Psoas muscle (tissue), 8 donors: ENCODE measurements around the gene ZBTB7C. TPM values are rescaled to one million over a fixed set of nuclear protein-coding genes. Genes with fewer than 3 reads are reported as not detected.

Experiments used
- ATAC-seq, 4 donors: fragments of 200-7000 bp; cut with Tn5 transposase; one replicate each; pipeline ENCODE4 v1.9.1; 2020; ENCODE audit warnings: moderate library complexity in 3 of 4, mild to moderate bottlenecking in 2 of 4
- DNase-seq, 2 donors: peaks; one replicate each; pipeline ENCODE4 v3.0.0-alpha.2; 2020
- H3K27ac ChIP-seq: fragments of 200-600 bp; one replicate; pipeline ENCODE4 v1.8.0; 2022
- H3K27me3 ChIP-seq, 3 donors: fragments of 200-600 bp in 1 of 3; one replicate each; pipeline versions ENCODE4 v1.6.1 to v1.8.0; 2013 to 2022; ENCODE audit warnings: low read length in 2 of 3, mild to moderate bottlenecking in 2 of 3, moderate library complexity in 1 of 3; ENCODE audit not compliant: insufficient read depth in 3 of 3
- H3K36me3 ChIP-seq, 2 donors: fragments of 200-600 bp in 1 of 2; one replicate each; pipeline versions ENCODE4 v1.6.1 to v1.8.0; 2013 to 2022; ENCODE audit warnings: low read depth in 1 of 2, mild to moderate bottlenecking in 1 of 2, moderate library complexity in 1 of 2; ENCODE audit not compliant: insufficient read depth in 1 of 2
- H3K4me1 ChIP-seq: fragments of 200-600 bp; one replicate; pipeline ENCODE4 v1.8.0; 2022
- H3K4me3 ChIP-seq: fragments of 200-600 bp; one replicate; pipeline ENCODE4 v1.8.0; 2022; ENCODE audit warnings: mild to moderate bottlenecking
- H3K9me3 ChIP-seq: fragments of 200-600 bp; one replicate; pipeline ENCODE4 v1.8.0; 2022
- WGBS, 3 donors: extraction: QIAGEN DNeasy Blood & Tissue Kit; methylation state at CpG; one replicate each; pipeline versions ENCODE4 v1.1.6 to v1.1.7; 2013; 5-methylcytosine and 5-hydroxymethylcytosine counted together
- intact Hi-C, 2 donors: fragments of 100-400 bp; cut with DNase I; formaldehyde crosslinking; loops; one replicate each; pipeline versions ENCODE4 v1.11.0 to v1.14.2; 2022
- polyA plus RNA-seq, 3 donors: library from polyadenylated mRNA; stranded (reverse); fragments of 200-250 nt; gene quantifications; one replicate each; pipeline ENCODE4 v1.2.3, GENCODE V29; 2013
- total RNA-seq, 4 donors: library from RNA; stranded (reverse); fragmentation: NEBNext Ultra II Directional in 2 of 4; extraction: Animal tissue kit (Norgen Biotek cat#: 25700) in 2 of 4; gene quantifications; one replicate each; pipeline versions ENCODE4 v1.2.1 to v1.2.4, GENCODE V29; 2021 to 2023
- TF ChIP-seq, protein P1 (sequence below): fragments of 200-600 bp; IDR thresholded peaks from one replicate; pipeline ENCODE4 v1.8.0; 2022; ENCODE audit warnings: antibody characterized with exemption
- donor health status: healthy with polysubstance abuse.
- donor health status: DM: no; HTN: no; CAD: no; lungs with moderate emphysema.
- donor health status: Bipolar disorder and iron deficiency.
- donor health status: healthy.
- donor health status: DM: yes; HTN: yes; CAD: no.
- donor health status: DM: no; HTN: no; CAD: no.
- donor health status: DM: no; HTN: no; CAD: no.
- donor health status: DM: yes; HTN: yes; CAD: no.

Gene ZBTB7C
- total and polyA plus RNA-seq, 7 donors, result 0.34 to 2.9 (median 0.78) TPM

DNA sequence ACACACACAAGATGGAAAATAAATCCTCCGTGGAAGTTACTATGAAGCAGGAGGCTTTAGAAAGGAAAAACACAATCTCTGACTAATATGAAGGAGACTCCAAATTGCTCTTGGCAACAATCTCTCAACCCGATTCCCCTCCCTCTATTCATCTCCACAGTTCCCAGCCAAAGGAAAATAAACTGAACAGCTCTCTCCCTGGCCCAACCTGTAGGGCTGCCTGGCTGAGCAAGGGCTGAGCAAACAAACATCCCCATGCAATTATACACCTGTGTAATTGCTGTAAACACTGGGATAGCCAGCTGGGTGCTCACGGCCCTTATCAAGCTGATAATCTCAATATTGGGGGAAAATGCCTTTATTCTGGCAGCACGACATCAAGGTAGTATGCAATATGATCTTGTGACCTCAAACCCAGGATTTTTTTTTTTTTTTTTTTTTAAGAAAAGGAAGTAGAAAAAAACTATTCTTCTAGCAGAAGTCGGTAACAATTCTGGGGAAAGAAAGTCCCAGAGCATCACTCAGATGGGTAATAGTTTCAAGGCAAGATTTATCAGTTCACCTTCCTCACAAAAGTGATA lies 275.4 kb downstream of the ZBTB7C start:
- TF ChIP-seq, protein P1, sequence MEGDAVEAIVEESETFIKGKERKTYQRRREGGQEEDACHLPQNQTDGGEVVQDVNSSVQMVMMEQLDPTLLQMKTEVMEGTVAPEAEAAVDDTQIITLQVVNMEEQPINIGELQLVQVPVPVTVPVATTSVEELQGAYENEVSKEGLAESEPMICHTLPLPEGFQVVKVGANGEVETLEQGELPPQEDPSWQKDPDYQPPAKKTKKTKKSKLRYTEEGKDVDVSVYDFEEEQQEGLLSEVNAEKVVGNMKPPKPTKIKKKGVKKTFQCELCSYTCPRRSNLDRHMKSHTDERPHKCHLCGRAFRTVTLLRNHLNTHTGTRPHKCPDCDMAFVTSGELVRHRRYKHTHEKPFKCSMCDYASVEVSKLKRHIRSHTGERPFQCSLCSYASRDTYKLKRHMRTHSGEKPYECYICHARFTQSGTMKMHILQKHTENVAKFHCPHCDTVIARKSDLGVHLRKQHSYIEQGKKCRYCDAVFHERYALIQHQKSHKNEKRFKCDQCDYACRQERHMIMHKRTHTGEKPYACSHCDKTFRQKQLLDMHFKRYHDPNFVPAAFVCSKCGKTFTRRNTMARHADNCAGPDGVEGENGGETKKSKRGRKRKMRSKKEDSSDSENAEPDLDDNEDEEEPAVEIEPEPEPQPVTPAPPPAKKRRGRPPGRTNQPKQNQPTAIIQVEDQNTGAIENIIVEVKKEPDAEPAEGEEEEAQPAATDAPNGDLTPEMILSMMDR, result no peak
- Histone ChIP-seq H3K27me3 (peaks cover 0 to 15% (median 0%) of the 10 kb centered on the region in 3 donors), H3K4me3 (no peak overlapping the region), H3K27ac (no peak overlapping the region), H3K36me3 (no peaks in the 10 kb centered on the region), H3K4me1 (peaks cover 13% of the 10 kb centered on the region), H3K9me3 (no peaks in the 10 kb centered on the region)
- intact Hi-C loops, result no loop called here
- no peak for ATAC-seq
- no peak for DNase-seq
- 43 to 56% (median 50%) methylated on average over 5 of the region's 5 CpGs for WGBS, 3 donors

DNA sequence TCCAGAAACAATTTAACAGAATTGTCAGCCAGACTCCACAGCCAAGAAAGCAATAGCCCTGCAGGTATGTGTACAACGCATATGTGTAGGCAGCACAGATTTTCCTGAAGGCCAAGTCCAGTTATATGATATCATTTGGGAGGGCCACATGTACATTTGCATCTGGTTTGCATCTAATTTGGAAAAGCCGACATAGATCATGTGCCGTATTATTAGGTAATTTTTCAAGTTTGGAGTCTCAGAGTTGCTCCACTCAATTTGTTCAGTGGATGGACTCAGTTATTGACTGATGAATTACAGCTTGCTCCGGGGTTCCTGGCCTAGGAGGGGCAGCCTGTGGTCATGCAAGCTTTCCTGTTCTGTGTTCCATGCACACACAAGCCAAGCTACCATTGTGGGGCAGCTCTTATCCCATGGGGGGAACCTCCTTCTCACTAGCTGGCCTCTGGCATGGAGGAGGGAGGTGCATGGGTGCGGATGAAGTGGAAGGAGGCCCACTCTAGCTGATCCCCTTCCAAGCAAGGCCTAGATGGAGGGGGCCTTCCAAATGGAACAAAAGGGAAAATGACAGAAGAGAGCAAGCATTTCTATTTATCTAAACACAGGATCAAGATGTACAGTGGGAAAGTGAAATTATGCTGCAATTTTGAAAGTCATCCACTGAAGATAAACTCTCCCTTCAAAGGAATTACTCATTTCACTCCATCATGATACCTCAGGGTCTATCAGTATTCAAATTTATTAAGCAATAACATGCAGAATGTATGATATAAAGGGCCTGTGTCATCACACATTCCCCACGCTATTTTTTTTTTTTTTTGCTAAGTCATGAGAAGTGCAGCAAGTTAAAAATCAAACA lies 276.2 kb downstream of the ZBTB7C start:
- WGBS, 3 donors, result 72 to 79% (median 73%) methylated on average over 6 of the region's 6 CpGs
- no peaks in the 10 kb centered on the region for H3K36me3 ChIP-seq
- H3K27me3 ChIP-seq, result peaks cover 0 to 15% (median 0%) of the 10 kb centered on the region in 3 donors
- intact Hi-C loops, result no loop called here
- H3K4me1 ChIP-seq, result peaks cover 13% of the 10 kb centered on the region
- TF ChIP-seq, protein P1, result no peak
- H3K4me3 ChIP-seq, result no peak overlapping the region
- DNase-seq (no peak), ATAC-seq (no peak)
- no peak overlapping the region for H3K27ac ChIP-seq
- H3K9me3 ChIP-seq, result no peaks in the 10 kb centered on the region

DNA sequence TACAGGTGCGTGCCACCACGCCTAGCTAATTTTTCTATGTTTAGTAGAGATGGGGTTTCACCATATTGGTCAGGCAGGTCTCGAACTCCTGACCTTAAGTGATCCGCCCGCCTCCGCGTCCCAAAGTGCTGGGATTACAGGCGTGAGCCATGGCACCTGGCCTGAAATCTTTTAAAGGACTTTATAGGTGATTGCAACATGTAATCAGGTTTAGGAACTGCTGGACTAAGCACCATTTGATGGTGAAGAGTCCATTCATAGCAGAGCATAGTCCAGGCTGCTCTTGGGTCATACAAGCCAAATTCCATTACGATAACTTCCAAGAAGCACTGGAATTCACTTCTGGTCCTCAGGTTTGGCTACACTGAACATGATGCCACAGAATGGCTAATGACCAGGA lies 278.1 kb downstream of the ZBTB7C start:
- ATAC-seq (no peak), DNase-seq (no peak)
- TF ChIP-seq, protein P1, result no peak
- peaks cover 9% of the 10 kb centered on the region for H3K4me1 ChIP-seq
- 91 to 96% (median 93%) methylated on average over 9 of the region's 9 CpGs for WGBS, 3 donors
- H3K27ac ChIP-seq, result no peak overlapping the region
- intact Hi-C loops, result no loop called here
- H3K9me3 ChIP-seq, result no peaks in the 10 kb centered on the region
- H3K36me3 ChIP-seq, result no peaks in the 10 kb centered on the region
- H3K27me3 ChIP-seq, result peaks cover 0 to 8% (median 0%) of the 10 kb centered on the region in 3 donors
- no peak overlapping the region for H3K4me3 ChIP-seq

DNA sequence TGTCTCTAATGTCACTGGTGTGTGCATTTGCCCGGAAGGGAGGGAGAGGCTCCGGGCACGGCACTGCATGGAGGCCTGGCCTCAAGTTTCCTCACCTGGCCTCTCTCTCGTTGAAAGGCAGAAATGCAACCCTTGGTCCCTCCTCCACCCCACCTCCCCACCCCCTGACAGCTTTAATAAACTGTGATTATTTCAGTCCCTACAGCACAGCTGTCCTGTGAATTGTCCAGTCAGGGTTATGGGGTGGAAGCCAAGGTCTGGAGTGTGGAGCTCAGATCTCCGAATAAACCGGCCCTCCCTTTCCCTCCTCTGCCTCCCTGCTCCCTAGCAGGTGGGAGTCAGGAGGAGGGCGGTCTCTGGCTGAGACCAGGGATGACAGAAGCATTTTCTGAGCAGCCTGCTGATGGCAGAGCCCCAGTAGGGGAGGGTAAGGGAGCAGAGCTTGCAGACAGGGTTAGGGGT lies 279.5 kb downstream of the ZBTB7C start:
- H3K9me3 ChIP-seq, result no peaks in the 10 kb centered on the region
- H3K27ac ChIP-seq, result peak overlapping the region; percentile 33
- H3K27me3 ChIP-seq, result no peaks in the 10 kb centered on the region
- H3K36me3 ChIP-seq, result no peaks in the 10 kb centered on the region
- DNase-seq, result no peak
- TF ChIP-seq, protein P1, result no peak
- intact Hi-C loops, result loop anchor here in 1 of 2 donors (10.0 kb wide), 1 partner anchor 185 kb away; no protein-coding TSS in a partner anchor
- 19 to 27% (median 25%) methylated on average over 7 of the region's 7 CpGs for WGBS, 3 donors
- ATAC-seq, result peak; percentile 71 to 93 (median 89)
- no peak overlapping the region for H3K4me3 ChIP-seq
- H3K4me1 ChIP-seq, result peaks cover 3% of the 10 kb centered on the region
